ENCODE data around the gene MAPK1IP1L. TPM values are rescaled to one million over a fixed set of nuclear protein-coding genes. Genes with fewer than 3 reads are reported as not detected.
A peak's percentile ranks its signal among the peaks of the same experiment; 100 is the strongest.

Gene MAPK1IP1L
- total and polyA plus RNA-seq, 8 donors = 7.0 to 53.1 (median 28.6) TPM

DNA sequence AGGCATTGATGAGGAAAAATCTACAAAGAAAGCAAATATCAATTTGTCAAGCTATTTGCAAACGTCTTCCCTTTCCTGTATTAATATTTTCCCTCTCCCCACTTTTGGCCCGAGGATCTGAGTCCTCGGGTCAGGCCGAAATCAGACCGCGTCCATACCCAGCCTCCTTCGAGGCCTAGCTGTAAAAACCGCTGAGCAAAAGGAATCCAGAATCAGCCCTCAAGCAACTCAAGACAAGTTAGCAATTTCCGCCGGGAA is 353 bp upstream of the MAPK1IP1L start:
- 0 to 3% (median 1%) methylated on average over 10 of the region's 10 CpGs for WGBS, 5 donors
- DNase-seq = no peak
- Histone ChIP-seq H3K9me3 (no peaks in the 10 kb centered on the region), H3K27me3 (no peaks in the 10 kb centered on the region), H3K4me3 (peak overlapping the region; percentile 55 to 96 (median 79)), H3K4me1 (peaks cover 29 to 43% (median 41%) of the 10 kb centered on the region in 4 donors), H3K27ac (peak overlapping the region; percentile 98 to 100 (median 100)), H3K36me3 (peaks cover 0 to 6% (median 0%) of the 10 kb centered on the region in 4 donors)
- intact Hi-C loops (cut with DNase I; ENCODE audit: low total_unique reads) = no loop called here
- TF ChIP-seq, protein P1, sequence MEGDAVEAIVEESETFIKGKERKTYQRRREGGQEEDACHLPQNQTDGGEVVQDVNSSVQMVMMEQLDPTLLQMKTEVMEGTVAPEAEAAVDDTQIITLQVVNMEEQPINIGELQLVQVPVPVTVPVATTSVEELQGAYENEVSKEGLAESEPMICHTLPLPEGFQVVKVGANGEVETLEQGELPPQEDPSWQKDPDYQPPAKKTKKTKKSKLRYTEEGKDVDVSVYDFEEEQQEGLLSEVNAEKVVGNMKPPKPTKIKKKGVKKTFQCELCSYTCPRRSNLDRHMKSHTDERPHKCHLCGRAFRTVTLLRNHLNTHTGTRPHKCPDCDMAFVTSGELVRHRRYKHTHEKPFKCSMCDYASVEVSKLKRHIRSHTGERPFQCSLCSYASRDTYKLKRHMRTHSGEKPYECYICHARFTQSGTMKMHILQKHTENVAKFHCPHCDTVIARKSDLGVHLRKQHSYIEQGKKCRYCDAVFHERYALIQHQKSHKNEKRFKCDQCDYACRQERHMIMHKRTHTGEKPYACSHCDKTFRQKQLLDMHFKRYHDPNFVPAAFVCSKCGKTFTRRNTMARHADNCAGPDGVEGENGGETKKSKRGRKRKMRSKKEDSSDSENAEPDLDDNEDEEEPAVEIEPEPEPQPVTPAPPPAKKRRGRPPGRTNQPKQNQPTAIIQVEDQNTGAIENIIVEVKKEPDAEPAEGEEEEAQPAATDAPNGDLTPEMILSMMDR (IDR thresholded peaks at IDR 0.05) = no peak
- no peak for TF ChIP-seq POLR2AphosphoS5 (IDR thresholded peaks at IDR 0.05)
- no peak for TF ChIP-seq POLR2A (IDR thresholded peaks at IDR 0.05)
- no peak for TF ChIP-seq EP300 (IDR thresholded peaks at IDR 0.05)

DNA sequence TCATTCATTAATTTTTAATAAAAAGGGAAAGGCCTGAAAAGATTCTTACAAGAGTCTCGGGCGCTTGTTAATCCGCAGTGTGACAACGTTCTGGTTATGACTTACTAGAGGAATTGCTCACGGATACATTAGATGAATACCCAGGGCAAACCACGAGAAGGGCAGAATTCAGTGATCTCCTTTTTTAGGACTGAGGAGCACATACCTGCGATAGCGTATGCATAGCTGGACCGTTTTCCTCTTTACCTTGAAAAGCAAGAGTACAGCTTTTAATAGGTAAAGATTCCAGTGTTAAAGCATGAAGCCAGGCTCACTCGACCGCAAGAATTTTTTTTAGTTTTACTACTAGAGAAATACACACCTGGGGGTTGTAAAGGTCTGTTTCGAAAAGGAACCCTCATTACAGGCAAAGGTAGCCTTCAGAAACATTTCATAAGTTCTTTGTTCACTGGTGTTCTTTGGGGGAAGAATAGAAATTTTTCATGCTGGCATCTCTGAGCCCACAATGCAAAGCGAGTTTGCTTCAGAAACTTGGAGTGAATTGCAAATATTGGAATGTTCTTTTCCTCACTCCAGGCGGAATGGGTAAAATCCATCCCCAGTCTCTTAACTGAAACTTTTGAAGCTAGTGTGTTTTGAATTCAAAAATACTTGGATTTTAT is 953 bp downstream of the MAPK1IP1L start:
- peak in 1 of 2 donors; percentile 55 for DNase-seq
- H3K9me3 ChIP-seq = no peaks in the 10 kb centered on the region
- peak overlapping the region; percentile 98 to 100 (median 100) for H3K27ac ChIP-seq
- TF ChIP-seq POLR2A (IDR thresholded peaks at IDR 0.05) (no peak), POLR2AphosphoS5 (IDR thresholded peaks at IDR 0.05) (no peak), EP300 (IDR thresholded peaks at IDR 0.05) (no peak)
- TF ChIP-seq, protein P1 (IDR thresholded peaks at IDR 0.05) = no peak
- H3K4me1 ChIP-seq = peaks cover 36 to 54% (median 43%) of the 10 kb centered on the region in 4 donors
- 2 to 6% (median 3%) methylated on average over 14 of the region's 14 CpGs for WGBS, 5 donors
- H3K27me3 ChIP-seq = no peaks in the 10 kb centered on the region
- peaks cover 0 to 11% (median under 1%) of the 10 kb centered on the region in 4 donors for H3K36me3 ChIP-seq
- intact Hi-C loops (cut with DNase I; ENCODE audit: low total_unique reads) = no loop called here
- peak overlapping the region; percentile 55 to 96 (median 79) for H3K4me3 ChIP-seq

DNA sequence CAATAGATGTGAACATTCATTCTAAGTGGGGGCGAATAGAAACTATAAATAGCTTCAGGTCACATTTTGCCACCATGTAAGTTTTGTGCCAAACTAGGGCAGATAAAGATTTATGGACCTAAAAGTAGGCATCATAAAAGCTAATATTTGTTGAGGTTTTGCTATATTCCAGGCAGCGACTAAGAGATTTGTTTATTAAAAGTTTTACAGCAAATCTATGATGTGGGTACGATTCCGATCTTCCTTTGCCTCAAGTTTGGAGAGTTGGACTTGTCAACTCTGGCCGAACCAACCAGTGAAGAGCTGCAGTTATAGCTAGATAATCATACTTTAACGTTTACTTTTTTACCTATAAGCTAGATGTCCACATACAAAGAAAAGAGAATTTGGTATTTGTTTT is 1.6 kb downstream of the MAPK1IP1L start:
- 19 to 54% (median 37%) methylated on average over 6 of the region's 6 CpGs for WGBS, 5 donors
- Histone ChIP-seq H3K4me1 (peaks cover 36 to 61% (median 43%) of the 10 kb centered on the region in 4 donors), H3K27me3 (no peaks in the 10 kb centered on the region), H3K9me3 (no peaks in the 10 kb centered on the region), H3K4me3 (peak overlapping the region; percentile 55 to 96 (median 79)), H3K36me3 (peaks cover 0 to 17% (median 6%) of the 10 kb centered on the region in 4 donors), H3K27ac (peak overlapping the region in 4 of 5 donors; percentile 98 to 100 (median 100))
- intact Hi-C loops (cut with DNase I; ENCODE audit: low total_unique reads) = no loop called here
- TF ChIP-seq, protein P1 (IDR thresholded peaks at IDR 0.05) = no peak
- TF ChIP-seq POLR2AphosphoS5 (IDR thresholded peaks at IDR 0.05) = no peak
- no peak for TF ChIP-seq EP300 (IDR thresholded peaks at IDR 0.05)
- TF ChIP-seq POLR2A (IDR thresholded peaks at IDR 0.05) = no peak
- peak in 1 of 2 donors; percentile 12 for DNase-seq

DNA sequence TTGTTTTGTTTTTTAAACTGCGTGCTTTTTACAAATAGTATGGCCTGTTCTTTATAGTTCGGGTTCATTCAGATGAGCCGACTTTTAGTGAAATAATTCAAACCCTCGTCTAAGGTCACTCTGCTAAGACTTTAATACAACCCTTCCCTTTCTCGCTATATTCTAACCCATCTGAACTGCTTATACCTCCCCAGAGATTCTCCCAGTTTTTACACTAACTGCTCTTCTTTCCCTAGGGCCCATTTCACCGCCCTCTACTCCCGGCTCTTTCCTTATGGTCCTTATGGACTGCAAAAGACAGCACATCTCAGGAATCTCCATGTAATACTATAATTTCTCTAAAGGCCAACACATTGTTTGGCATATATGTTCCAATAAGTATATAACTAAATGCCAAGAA is 2.1 kb downstream of the MAPK1IP1L start:
- 61 to 81% (median 70%) methylated on average over 7 of the region's 7 CpGs for WGBS, 5 donors
- H3K4me3 ChIP-seq = peak overlapping the region in 2 of 4 donors; percentile 55 to 67
- no peak for DNase-seq
- H3K27me3 ChIP-seq = no peaks in the 10 kb centered on the region
- H3K4me1 ChIP-seq = peaks cover 36 to 65% (median 43%) of the 10 kb centered on the region in 4 donors
- no peaks in the 10 kb centered on the region for H3K9me3 ChIP-seq
- intact Hi-C loops (cut with DNase I; ENCODE audit: low total_unique reads) = no loop called here
- TF ChIP-seq, protein P1 (IDR thresholded peaks at IDR 0.05) = no peak
- TF ChIP-seq POLR2A (IDR thresholded peaks at IDR 0.05) (no peak), EP300 (IDR thresholded peaks at IDR 0.05) (no peak), POLR2AphosphoS5 (IDR thresholded peaks at IDR 0.05) (no peak)
- H3K36me3 ChIP-seq = peaks cover under 1 to 22% (median 9%) of the 10 kb centered on the region in 4 donors
- H3K27ac ChIP-seq = peak overlapping the region in 3 of 5 donors; percentile 99 to 100 (median 100)

All from stomach (tissue), 9 donors.